Subcutaneous adipose tissue (tissue), 4 donors: ENCODE data around the gene ARHGEF25. TPM values are rescaled to one million over a fixed set of nuclear protein-coding genes. Genes with fewer than 3 reads are reported as not detected.

ENCODE experiments used
- total RNA-seq, 4 donors: library from RNA; depleted of rRNA; stranded (reverse); fragments of >200 nt; gene quantifications; one replicate each; pipeline ENCODE4 v1.1.0, GENCODE V29; 2016
- TF ChIP-seq, protein P1 (sequence below): fragments of 450-650 bp; IDR thresholded peaks from one replicate; pipeline ENCODE4 v1.5.1; 2016; ENCODE audit warnings: low read depth, mild to moderate bottlenecking, control low read depth, antibody characterized with exemption, moderate library complexity

Gene ARHGEF25
- total RNA-seq, 4 donors from 2014 or later = 2.1 to 13.6 (median 8.9) TPM

- TF ChIP-seq, protein P1, sequence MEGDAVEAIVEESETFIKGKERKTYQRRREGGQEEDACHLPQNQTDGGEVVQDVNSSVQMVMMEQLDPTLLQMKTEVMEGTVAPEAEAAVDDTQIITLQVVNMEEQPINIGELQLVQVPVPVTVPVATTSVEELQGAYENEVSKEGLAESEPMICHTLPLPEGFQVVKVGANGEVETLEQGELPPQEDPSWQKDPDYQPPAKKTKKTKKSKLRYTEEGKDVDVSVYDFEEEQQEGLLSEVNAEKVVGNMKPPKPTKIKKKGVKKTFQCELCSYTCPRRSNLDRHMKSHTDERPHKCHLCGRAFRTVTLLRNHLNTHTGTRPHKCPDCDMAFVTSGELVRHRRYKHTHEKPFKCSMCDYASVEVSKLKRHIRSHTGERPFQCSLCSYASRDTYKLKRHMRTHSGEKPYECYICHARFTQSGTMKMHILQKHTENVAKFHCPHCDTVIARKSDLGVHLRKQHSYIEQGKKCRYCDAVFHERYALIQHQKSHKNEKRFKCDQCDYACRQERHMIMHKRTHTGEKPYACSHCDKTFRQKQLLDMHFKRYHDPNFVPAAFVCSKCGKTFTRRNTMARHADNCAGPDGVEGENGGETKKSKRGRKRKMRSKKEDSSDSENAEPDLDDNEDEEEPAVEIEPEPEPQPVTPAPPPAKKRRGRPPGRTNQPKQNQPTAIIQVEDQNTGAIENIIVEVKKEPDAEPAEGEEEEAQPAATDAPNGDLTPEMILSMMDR = no peak
These were observed 1.6 kb downstream of the ARHGEF25 start for GRCh38 chr12:57612711-57613426.

- TF ChIP-seq, protein P1 = no peak
These were observed 2.3 kb downstream of the ARHGEF25 start for GRCh38 chr12:57613427-57614109.

GRCh38 chr12:57614178-57614947 is 3.1 kb downstream of the ARHGEF25 start:
- TF ChIP-seq, protein P1 = no peak

DNA sequence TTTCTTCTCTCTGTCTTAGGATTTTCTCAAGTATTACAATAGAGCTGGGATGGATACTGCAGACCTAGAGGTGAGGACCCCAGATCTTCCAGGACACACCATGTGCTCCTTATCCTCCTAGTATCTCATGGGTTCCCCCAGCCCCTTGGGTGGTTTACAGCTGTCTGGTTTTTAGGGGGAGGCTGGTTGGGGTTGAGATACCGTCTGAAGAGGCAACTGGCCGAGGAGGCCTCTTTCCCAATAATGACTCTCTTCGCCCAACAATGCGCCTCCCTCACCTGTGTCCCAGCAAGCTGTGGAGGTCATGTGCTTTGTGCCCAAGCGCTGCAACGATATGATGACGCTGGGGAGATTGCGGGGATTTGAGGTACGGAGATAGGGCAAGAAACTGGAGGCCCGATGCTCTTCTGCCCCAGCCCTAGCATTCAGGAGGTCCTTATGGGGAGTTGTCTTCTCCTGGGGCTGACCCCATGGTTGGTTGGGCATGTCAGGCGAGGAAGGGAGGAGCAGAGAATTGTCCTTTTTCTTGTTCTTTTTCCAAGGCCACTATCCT is 3.8 kb downstream of the ARHGEF25 start:
- TF ChIP-seq, protein P1 = no peak

- TF ChIP-seq, protein P1 = no peak
These were observed 4.4 kb downstream of the ARHGEF25 start for GRCh38 chr12:57615637-57616036.

DNA sequence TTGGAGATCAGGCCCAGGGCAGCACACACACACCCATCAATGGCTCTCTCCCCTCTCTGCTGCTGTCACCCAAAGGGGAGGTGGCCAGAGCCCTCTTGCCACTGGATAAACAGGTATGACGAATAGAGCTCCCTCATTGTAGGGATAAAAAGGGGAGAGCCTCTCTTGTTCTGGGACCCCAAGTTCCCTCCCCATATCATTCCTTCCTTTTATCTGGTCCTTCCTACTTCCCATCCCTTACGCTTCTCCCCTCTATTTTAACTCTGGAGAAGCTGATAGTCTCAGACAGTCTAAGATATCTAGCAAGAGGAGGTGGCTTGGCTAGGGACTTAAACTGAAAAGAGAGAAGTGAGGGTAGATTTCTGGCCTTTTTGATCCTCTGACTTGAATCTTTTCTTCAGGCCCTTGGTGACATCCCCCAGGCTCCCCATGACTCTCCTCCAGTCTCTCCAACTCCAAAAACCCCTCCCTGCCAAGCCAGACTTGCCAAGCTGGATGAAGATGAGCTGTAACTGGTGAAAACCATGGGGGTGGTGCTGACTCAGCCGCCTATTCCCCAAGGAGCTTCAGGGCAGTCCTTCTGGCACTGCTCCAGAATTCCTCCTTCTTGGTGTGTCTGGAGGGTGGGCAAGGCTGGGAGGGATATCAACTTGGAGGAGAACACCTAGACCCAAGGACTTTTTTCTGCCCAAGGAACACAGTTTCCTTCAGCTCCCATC is 5.3 kb downstream of the ARHGEF25 start:
- TF ChIP-seq, protein P1 = no peak
